NCI-H2227 (cell line): Measurements from ENCODE around the gene ZNF160.

ENCODE experiments used
- DNase-seq: peaks from one replicate; lab custom pipeline; 2025; ENCODE audit not compliant: unreplicated experiment; lab: John Stamatoyannopoulos, UW

Gene ZNF160

GRCh38 chr19:53019684-53020083, 83.5 kb downstream of the ZNF160 start:
- no peak for DNase-seq
